Activated CD8-positive, alpha-beta T cell treated with anti-CD3 and anti-CD28 coated beads for 36 hours (primary cell): ENCODE measurements around the gene PPP4R4. TPM values are rescaled to one million over a fixed set of nuclear protein-coding genes. Genes with fewer than 3 reads are reported as not detected.
"Not testable (repeated sequence)": the region's sequence is repeated elsewhere in the genome, so short reads cannot be mapped to it uniquely, and the experiment has no call there.

Source experiments
- ATAC-seq: fragments of 200-7000 bp; cut with Tn5 transposase; one replicate; pipeline ENCODE4 v1.10.0; 2021; ENCODE audit warnings: mild to moderate bottlenecking, moderate library complexity
- CTCF ChIA-PET: fragments of 350-600 bp; sonication (Branson Sonifier 250); formaldehyde crosslinking; loops from one replicate; lab custom pipeline; 2021; ENCODE audit warnings: antibody characterized with exemption; lab: Charles Lee
- POLR2A ChIA-PET: fragments of 350-600 bp; sonication (Branson Sonifier 250); formaldehyde crosslinking; loops from one replicate; lab custom pipeline; 2021; ENCODE audit warnings: antibody characterized with exemption; lab: Charles Lee
- DNase-seq: peaks from one replicate; pipeline ENCODE4 v3.0.0-alpha.2; 2020
- H3K27ac Mint-ChIP-seq: one replicate; pipeline ENCODE4 v1.8.0; 2021; ENCODE audit warnings: mild to moderate bottlenecking, mixed read lengths
- H3K27me3 Mint-ChIP-seq: one replicate; pipeline ENCODE4 v1.8.0; 2021; ENCODE audit warnings: mixed read lengths
- H3K36me3 Mint-ChIP-seq: one replicate; pipeline ENCODE4 v1.8.0; 2021; ENCODE audit warnings: low read depth, mixed read lengths
- H3K4me1 Mint-ChIP-seq: one replicate; pipeline ENCODE4 v1.8.0; 2021; ENCODE audit warnings: low read depth, mixed read lengths
- H3K4me3 Mint-ChIP-seq: one replicate; pipeline ENCODE4 v1.8.0; 2021; ENCODE audit warnings: mild to moderate bottlenecking, moderate library complexity, mixed read lengths
- H3K9me3 Mint-ChIP-seq: one replicate; pipeline ENCODE4 v1.8.0; 2021; ENCODE audit warnings: mixed read lengths
- intact Hi-C: fragments of 100-400 bp; cut with micrococcal nuclease; formaldehyde crosslinking; loops from one replicate; pipeline ENCODE4 v1.10.0; 2022
- total RNA-seq, 2 experiments: library from RNA; stranded (reverse); gene quantifications; one replicate each; pipeline ENCODE4 v1.2.3, GENCODE V29; 2021
- TF ChIP-seq, protein P1 (sequence below): fragments of 200-600 bp; IDR thresholded peaks from one replicate; pipeline ENCODE4 v1.8.0; 2022; ENCODE audit warnings: antibody characterized with exemption, mild to moderate bottlenecking

The PPP4R4 gene
- total RNA-seq, 2 experiments from 2014 or later: 0.63 to 1.2 TPM

DNA sequence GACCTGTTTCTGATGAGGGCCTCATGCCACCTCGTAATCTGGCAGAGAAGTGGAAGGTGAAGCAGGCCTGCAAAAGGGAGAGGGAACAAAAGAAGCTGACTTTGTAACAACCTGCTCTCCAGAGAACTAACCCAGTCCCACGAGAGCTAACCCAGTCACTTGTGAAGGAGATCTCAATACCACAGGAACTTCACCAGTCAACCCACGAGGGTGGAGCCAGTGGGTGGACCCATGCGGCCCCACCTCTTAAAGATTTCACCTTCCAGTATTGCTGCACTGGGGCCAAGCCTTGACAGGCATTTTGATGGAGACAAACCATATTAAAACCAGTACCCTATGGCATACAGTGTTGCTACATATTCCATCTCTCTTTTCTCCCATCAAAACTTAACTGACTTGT is 63.9 kb downstream of the PPP4R4 start:
- Mint-ChIP-seq H3K9me3 (no peaks in the 10 kb centered on the region), H3K36me3 (no peaks in the 10 kb centered on the region), H3K4me1 (no peaks in the 10 kb centered on the region), H3K4me3 (no peak overlapping the region), H3K27me3 (peaks cover 6% of the 10 kb centered on the region), H3K27ac (no peak overlapping the region)
- TF ChIP-seq, protein P1, sequence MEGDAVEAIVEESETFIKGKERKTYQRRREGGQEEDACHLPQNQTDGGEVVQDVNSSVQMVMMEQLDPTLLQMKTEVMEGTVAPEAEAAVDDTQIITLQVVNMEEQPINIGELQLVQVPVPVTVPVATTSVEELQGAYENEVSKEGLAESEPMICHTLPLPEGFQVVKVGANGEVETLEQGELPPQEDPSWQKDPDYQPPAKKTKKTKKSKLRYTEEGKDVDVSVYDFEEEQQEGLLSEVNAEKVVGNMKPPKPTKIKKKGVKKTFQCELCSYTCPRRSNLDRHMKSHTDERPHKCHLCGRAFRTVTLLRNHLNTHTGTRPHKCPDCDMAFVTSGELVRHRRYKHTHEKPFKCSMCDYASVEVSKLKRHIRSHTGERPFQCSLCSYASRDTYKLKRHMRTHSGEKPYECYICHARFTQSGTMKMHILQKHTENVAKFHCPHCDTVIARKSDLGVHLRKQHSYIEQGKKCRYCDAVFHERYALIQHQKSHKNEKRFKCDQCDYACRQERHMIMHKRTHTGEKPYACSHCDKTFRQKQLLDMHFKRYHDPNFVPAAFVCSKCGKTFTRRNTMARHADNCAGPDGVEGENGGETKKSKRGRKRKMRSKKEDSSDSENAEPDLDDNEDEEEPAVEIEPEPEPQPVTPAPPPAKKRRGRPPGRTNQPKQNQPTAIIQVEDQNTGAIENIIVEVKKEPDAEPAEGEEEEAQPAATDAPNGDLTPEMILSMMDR: no peak
- intact Hi-C loops: no loop called here
- no peak for ATAC-seq
- ChIA-PET CTCF (no interaction called here), POLR2A (no interaction called here)
- no peak for DNase-seq

DNA sequence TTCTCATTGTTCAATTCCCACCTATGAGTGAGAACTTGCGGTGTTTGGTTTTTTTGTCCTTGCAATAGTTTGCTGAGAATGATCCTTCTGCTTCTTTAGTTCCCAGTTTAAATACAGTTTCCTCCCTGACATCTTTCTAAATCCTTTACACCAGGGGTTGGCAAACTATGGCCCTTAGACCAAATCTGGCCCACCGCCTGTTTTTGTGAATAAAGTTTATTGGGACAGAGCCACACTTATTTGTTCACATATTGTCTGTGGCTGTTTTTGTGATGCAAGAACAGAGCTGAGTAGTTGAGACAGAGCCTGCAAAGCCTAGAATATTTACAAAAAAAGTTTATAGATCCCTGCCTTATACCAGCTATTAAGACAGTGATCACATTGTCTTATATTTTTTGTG is 65.3 kb downstream of the PPP4R4 start:
- Mint-ChIP-seq H3K36me3 (no peaks in the 10 kb centered on the region), H3K9me3 (no peaks in the 10 kb centered on the region), H3K4me3 (no peak overlapping the region), H3K27ac (no peak overlapping the region), H3K4me1 (no peaks in the 10 kb centered on the region), H3K27me3 (peaks cover 5% of the 10 kb centered on the region)
- intact Hi-C loops: no loop called here
- TF ChIP-seq, protein P1: no peak
- DNase-seq (no peak), ATAC-seq (no peak)
- POLR2A ChIA-PET: no interaction called here
- CTCF ChIA-PET: no interaction called here

DNA sequence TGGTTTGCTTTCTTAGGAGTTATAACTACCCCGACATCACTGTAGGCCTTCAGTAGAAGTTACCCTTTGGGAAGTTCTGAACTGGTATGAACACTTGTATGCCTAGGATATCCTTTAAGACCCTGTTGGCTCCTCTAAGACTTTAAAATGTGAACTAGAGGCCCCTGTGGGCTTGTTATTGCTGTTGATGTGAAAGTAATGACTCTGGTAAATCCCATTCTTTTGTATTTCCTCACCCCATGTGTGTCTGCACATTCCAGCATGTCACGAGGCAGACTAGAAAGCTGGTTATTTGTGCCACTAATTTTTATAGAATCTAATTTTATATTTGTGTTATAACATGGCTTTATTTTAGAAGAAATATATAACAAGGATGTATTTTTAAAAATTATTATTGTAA is 70.1 kb downstream of the PPP4R4 start:
- POLR2A ChIA-PET: interaction anchor here (0.6 kb wide), 1 partner anchor 1103 kb away, joined by 3 read pairs; no protein-coding TSS in a partner anchor
- H3K4me3 Mint-ChIP-seq: no peak overlapping the region
- no peaks in the 10 kb centered on the region for H3K4me1 Mint-ChIP-seq
- H3K9me3 Mint-ChIP-seq: no peaks in the 10 kb centered on the region
- intact Hi-C loops: no loop called here
- no peak overlapping the region for H3K27ac Mint-ChIP-seq
- no peaks in the 10 kb centered on the region for H3K36me3 Mint-ChIP-seq
- no peak for DNase-seq
- no peak for ATAC-seq
- TF ChIP-seq, protein P1: no peak
- peaks cover 12% of the 10 kb centered on the region for H3K27me3 Mint-ChIP-seq
- CTCF ChIA-PET: interaction anchor here (1.6 kb wide), 1 partner anchor 242 kb away, joined by 4 read pairs; no protein-coding TSS in a partner anchor

DNA sequence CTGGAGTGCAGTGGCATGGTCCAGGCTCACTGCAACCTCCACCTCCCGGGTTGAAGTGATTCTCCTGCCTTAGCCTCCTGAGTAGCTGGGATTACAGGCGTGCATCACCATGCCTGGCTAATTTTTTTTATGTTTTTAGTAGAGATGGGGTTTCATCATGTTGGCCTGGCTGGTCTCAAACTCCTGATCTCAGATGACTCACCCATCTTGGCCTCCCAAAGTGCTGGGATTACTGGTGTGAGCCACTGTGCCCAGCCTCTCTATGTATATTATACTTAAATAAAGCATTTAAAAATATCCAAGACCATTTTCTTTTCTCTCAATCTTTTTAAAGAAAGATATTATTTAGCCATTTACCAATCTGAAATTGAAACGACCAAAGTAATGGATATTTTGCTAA is 90.1 kb downstream of the PPP4R4 start:
- DNase-seq, intact Hi-C loops, CTCF ChIA-PET, POLR2A ChIA-PET, H3K4me3 Mint-ChIP-seq, H3K4me1 Mint-ChIP-seq, H3K27me3 Mint-ChIP-seq, H3K36me3 Mint-ChIP-seq, H3K27ac Mint-ChIP-seq, ATAC-seq: not testable (repeated sequence)
- peaks cover 15% of the 10 kb centered on the region for H3K9me3 Mint-ChIP-seq

DNA sequence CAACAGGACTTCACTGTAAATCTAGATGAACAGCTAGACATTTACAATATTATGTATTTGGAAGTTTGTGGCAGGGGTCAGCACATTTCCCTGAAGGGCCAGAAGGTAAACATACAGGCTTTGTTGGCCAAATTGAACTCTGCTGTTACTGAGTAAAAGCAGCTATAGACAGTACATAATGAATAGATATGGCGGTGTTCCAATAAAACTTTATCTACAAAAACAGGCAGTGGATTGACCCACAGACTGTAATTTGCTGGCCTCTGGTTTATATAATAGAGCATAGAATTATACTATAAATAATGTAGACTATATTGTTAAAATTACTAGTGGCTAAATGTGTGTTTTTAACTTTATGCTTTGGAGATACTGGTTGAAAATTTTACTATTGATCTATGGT is 93.2 kb downstream of the PPP4R4 start:
- H3K27ac Mint-ChIP-seq: no peak overlapping the region
- no peak overlapping the region for H3K4me3 Mint-ChIP-seq
- intact Hi-C loops: no loop called here
- no peaks in the 10 kb centered on the region for H3K4me1 Mint-ChIP-seq
- no peaks in the 10 kb centered on the region for H3K36me3 Mint-ChIP-seq
- ATAC-seq: no peak
- ChIA-PET POLR2A (no interaction called here), CTCF (no interaction called here)
- no peak for DNase-seq
- H3K27me3 Mint-ChIP-seq: peaks cover 12% of the 10 kb centered on the region
- H3K9me3 Mint-ChIP-seq: peaks cover 5% of the 10 kb centered on the region
- TF ChIP-seq, protein P1: no peak

DNA sequence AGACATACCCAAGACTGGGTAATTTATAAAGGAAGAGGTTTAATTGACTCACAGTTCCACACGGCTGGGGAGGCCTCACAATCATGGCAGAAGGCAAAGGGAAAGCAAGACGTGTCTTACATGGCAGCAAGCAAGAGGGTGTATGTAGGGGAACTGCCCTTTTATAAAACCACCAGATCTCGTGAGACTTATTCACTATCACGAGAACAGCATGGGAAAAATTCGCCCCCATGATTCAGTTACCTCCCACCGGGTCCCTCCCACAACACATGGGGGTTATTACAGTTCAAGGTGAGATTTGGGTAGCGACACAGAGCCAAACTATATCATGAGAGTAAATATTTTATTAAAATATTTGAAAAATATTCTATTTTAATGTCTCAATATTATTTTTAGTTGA is 94.5 kb downstream of the PPP4R4 start:
- POLR2A ChIA-PET, ATAC-seq, H3K4me3 Mint-ChIP-seq, H3K9me3 Mint-ChIP-seq, CTCF ChIA-PET, H3K27ac Mint-ChIP-seq, H3K4me1 Mint-ChIP-seq, intact Hi-C loops, DNase-seq, H3K36me3 Mint-ChIP-seq: not testable (repeated sequence)
- peaks cover 18% of the 10 kb centered on the region for H3K27me3 Mint-ChIP-seq
